ENCODE results near the gene LETMD1. TPM values are rescaled to one million over a fixed set of nuclear protein-coding genes. Genes with fewer than 3 reads are reported as not detected.
A peak's percentile ranks its signal among the peaks of the same experiment; 100 is the strongest.

The LETMD1 gene
- total and polyA plus RNA-seq, 7 experiments from 2014 or later = 32.4 to 101 (median 69.5) TPM

- CTCF ChIA-PET = interaction anchor here (1.2 to 1.4 kb wide), 3 partner anchors 16 to 21 kb away, joined by 3 to 4 read pairs (median 3); partner anchors contain the start of gene SLC11A2
- H3K9me3 ChIP-seq (ENCODE audit: control insufficient read depth in 2 of 3, low read length in 3 of 3) = no peaks in the 10 kb centered on the region
- no peak overlapping the region for H3K27ac ChIP-seq (ENCODE audit: low read depth, low read length)
- Mint-ChIP-seq H3K9me3 (no peaks in the 10 kb centered on the region), H3K4me1 (peaks cover 8 to 28% (median 24%) of the 10 kb centered on the region in 7 donors), H3K4me3 (no peak overlapping the region), H3K36me3 (peaks cover 5 to 34% (median 12%) of the 10 kb centered on the region in 5 donors), H3K27ac (peak overlapping the region in 2 of 9 donors; percentile 14 to 43), H3K27me3 (no peaks in the 10 kb centered on the region)
- no peaks in the 10 kb centered on the region for H3K27me3 ChIP-seq (ENCODE audit: control insufficient read depth in 2 of 2, insufficient read depth in 2 of 2, low read length in 2 of 2)
- POLR2A ChIA-PET = interaction anchor here (1.0 kb wide), 1 partner anchor 41 kb away, joined by 3 read pairs; no protein-coding TSS in a partner anchor
- DNase-seq = no peak
- peaks cover 0 to 32% (median 3%) of the 10 kb centered on the region in 3 experiments for H3K36me3 ChIP-seq (ENCODE audit: control insufficient read depth in 2 of 3, insufficient read depth in 3 of 3, low read length in 3 of 3)
- no peak for ATAC-seq
- H3K4me3 ChIP-seq (ENCODE audit: low read length) = no peak overlapping the region
- H3K4me1 ChIP-seq (ENCODE audit: control insufficient read depth in 2 of 2, insufficient read depth in 2 of 2, low read length in 2 of 2) = peaks cover 0 to 19% of the 10 kb centered on the region in 2 donors
- intact Hi-C loops (cut with micrococcal nuclease) = no loop called here
These were observed 42.5 kb upstream of the LETMD1 start for GRCh38 chr12:51005671-51006070.

GRCh38 chr12:51008329-51009055 lies 39.6 kb upstream of the LETMD1 start:
- DNase-seq (no peak), ATAC-seq (no peak)
- intact Hi-C loops (cut with micrococcal nuclease) = loop anchor here (1.0 to 2.0 kb wide), 3 partner anchors 16 to 20 kb away; no protein-coding TSS in a partner anchor
- H3K9me3 ChIP-seq (ENCODE audit: control insufficient read depth in 2 of 3, low read length in 3 of 3) = no peaks in the 10 kb centered on the region
- ChIA-PET CTCF (interaction anchor here (0.8 to 1.9 kb wide), 3 partner anchors 18 to 342 kb away, joined by 3 to 8 read pairs (median 3); partner anchors contain the start of gene SLC11A2), POLR2A (interaction anchor here (0.7 to 2.1 kb wide), 7 partner anchors 10 to 243 kb away, joined by 3 to 18 read pairs (median 5); partner anchors contain the start of genes LETMD1 and SLC11A2)
- H3K9me3 Mint-ChIP-seq = no peaks in the 10 kb centered on the region
- H3K27me3 Mint-ChIP-seq = no peaks in the 10 kb centered on the region
- H3K27ac Mint-ChIP-seq = peak overlapping the region; percentile 72 to 95 (median 92)
- H3K27ac ChIP-seq (ENCODE audit: low read depth, low read length) = peak overlapping the region; percentile 65
- no peak overlapping the region for H3K4me3 ChIP-seq (ENCODE audit: low read length)
- H3K27me3 ChIP-seq (ENCODE audit: control insufficient read depth in 2 of 2, insufficient read depth in 2 of 2, low read length in 2 of 2) = no peaks in the 10 kb centered on the region
- peaks cover 5 to 27% (median 10%) of the 10 kb centered on the region in 5 donors for H3K36me3 Mint-ChIP-seq
- H3K36me3 ChIP-seq (ENCODE audit: control insufficient read depth in 2 of 3, insufficient read depth in 3 of 3, low read length in 3 of 3) = peaks cover 0 to 25% (median 3%) of the 10 kb centered on the region in 3 experiments
- peak overlapping the region; percentile 48 to 93 (median 79) for H3K4me3 Mint-ChIP-seq
- peaks cover 0 to 26% of the 10 kb centered on the region in 2 donors for H3K4me1 ChIP-seq (ENCODE audit: control insufficient read depth in 2 of 2, insufficient read depth in 2 of 2, low read length in 2 of 2)
- peaks cover 22 to 54% (median 47%) of the 10 kb centered on the region in 7 donors for H3K4me1 Mint-ChIP-seq

DNA sequence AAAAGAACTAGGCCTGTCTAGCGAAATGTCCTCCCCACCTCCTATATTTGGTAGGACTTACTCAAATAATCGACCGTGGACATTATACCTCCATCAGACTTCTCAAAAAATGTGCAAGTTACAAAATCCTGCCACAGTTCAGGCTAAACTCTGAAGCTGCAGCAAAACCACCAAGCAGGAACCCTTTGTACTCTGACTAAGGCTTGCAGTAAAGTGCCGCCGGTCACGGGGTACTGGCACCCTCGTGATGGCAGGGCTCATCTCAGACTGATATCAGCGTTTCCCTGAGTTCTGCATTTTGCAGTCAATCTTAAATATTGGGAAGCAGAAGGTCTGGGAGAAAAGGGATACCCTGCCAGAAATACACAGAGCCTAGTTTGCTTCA lies 39.1 kb upstream of the LETMD1 start:
- H3K36me3 Mint-ChIP-seq = peaks cover 5 to 24% (median 9%) of the 10 kb centered on the region in 5 donors
- Histone ChIP-seq H3K4me3 (ENCODE audit: low read length) (no peak overlapping the region), H3K9me3 (ENCODE audit: control insufficient read depth in 2 of 3, low read length in 3 of 3) (no peaks in the 10 kb centered on the region), H3K27ac (ENCODE audit: low read depth, low read length) (peak overlapping the region; percentile 65), H3K27me3 (ENCODE audit: control insufficient read depth in 2 of 2, insufficient read depth in 2 of 2, low read length in 2 of 2) (no peaks in the 10 kb centered on the region), H3K36me3 (ENCODE audit: control insufficient read depth in 2 of 3, insufficient read depth in 3 of 3, low read length in 3 of 3) (peaks cover 0 to 25% (median 3%) of the 10 kb centered on the region in 3 experiments), H3K4me1 (ENCODE audit: control insufficient read depth in 2 of 2, insufficient read depth in 2 of 2, low read length in 2 of 2) (peaks cover 0 to 27% of the 10 kb centered on the region in 2 donors)
- CTCF ChIA-PET = interaction anchor here (0.6 to 1.9 kb wide), 4 partner anchors 17 to 615 kb away, joined by 3 to 8 read pairs (median 4); partner anchors contain the start of gene SLC11A2
- no peaks in the 10 kb centered on the region for H3K9me3 Mint-ChIP-seq
- POLR2A ChIA-PET = interaction anchor here (0.7 to 2.1 kb wide), 8 partner anchors 10 to 244 kb away, joined by 3 to 18 read pairs (median 6); partner anchors contain the start of genes LETMD1 and SLC11A2
- H3K4me1 Mint-ChIP-seq = peaks cover 22 to 55% (median 47%) of the 10 kb centered on the region in 7 donors
- DNase-seq (peak; percentile 34 to 77 (median 68)), ATAC-seq (peak; percentile 100)
- intact Hi-C loops (cut with micrococcal nuclease) = loop anchor here (1.0 to 2.0 kb wide), 3 partner anchors 16 to 20 kb away; no protein-coding TSS in a partner anchor
- H3K4me3 Mint-ChIP-seq = peak overlapping the region; percentile 48 to 93 (median 79)
- H3K27me3 Mint-ChIP-seq = no peaks in the 10 kb centered on the region
- H3K27ac Mint-ChIP-seq = peak overlapping the region; percentile 72 to 95 (median 92)

DNA sequence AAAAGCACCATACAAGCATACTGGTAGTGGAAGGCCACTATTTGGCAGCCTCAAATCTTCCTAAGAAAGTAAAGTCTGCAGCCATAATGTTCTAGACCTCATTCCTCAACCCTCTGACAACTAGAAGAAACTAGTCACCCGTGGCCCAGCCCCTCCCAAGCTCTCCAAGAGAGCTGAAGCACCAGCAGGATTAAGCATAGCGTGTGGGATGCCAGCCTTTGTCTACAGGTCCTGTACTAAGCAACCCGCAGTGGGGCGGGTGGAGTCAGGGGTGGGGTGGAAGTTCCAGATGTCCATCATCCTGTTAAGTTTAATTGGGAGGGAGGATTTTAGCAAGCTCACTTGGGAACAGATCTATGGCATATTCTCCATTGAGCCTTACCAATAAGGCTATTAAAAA lies 36.2 kb upstream of the LETMD1 start:
- Mint-ChIP-seq H3K36me3 (peaks cover 0 to 9% (median 2%) of the 10 kb centered on the region in 5 donors), H3K4me3 (peak overlapping the region in 1 of 10 donors; percentile 20), H3K27me3 (no peaks in the 10 kb centered on the region), H3K27ac (peak overlapping the region in 8 of 9 donors; percentile 7 to 78 (median 57)), H3K4me1 (peaks cover 22 to 58% (median 47%) of the 10 kb centered on the region in 7 donors), H3K9me3 (no peaks in the 10 kb centered on the region)
- Histone ChIP-seq H3K9me3 (ENCODE audit: control insufficient read depth in 2 of 3, low read length in 3 of 3) (no peaks in the 10 kb centered on the region), H3K4me1 (ENCODE audit: control insufficient read depth in 2 of 2, insufficient read depth in 2 of 2, low read length in 2 of 2) (peaks cover 0 to 27% of the 10 kb centered on the region in 2 donors), H3K4me3 (ENCODE audit: low read length) (no peak overlapping the region), H3K27ac (ENCODE audit: low read depth, low read length) (no peak overlapping the region), H3K36me3 (ENCODE audit: control insufficient read depth in 2 of 3, insufficient read depth in 3 of 3, low read length in 3 of 3) (peaks cover 0 to under 1% (median 0%) of the 10 kb centered on the region in 3 experiments), H3K27me3 (ENCODE audit: control insufficient read depth in 2 of 2, insufficient read depth in 2 of 2, low read length in 2 of 2) (no peaks in the 10 kb centered on the region)
- no peak for ATAC-seq
- DNase-seq = no peak
- CTCF ChIA-PET = interaction anchor here (0.8 to 1.4 kb wide), 3 partner anchors 16 to 329 kb away, joined by 3 read pairs; no protein-coding TSS in a partner anchor
- POLR2A ChIA-PET = interaction anchor here (0.7 to 1.2 kb wide), 3 partner anchors 8 to 10 kb away, joined by 3 to 4 read pairs (median 4); no protein-coding TSS in a partner anchor
- intact Hi-C loops (cut with micrococcal nuclease) = no loop called here

GRCh38 chr12:51012570-51013236 lies 35.4 kb upstream of the LETMD1 start:
- POLR2A ChIA-PET = interaction anchor here (1.2 kb wide), 2 partner anchors 9 to 13 kb away, joined by 4 to 10 read pairs; no protein-coding TSS in a partner anchor
- DNase-seq = no peak
- H3K27me3 Mint-ChIP-seq = no peaks in the 10 kb centered on the region
- Histone ChIP-seq H3K27me3 (ENCODE audit: control insufficient read depth in 2 of 2, insufficient read depth in 2 of 2, low read length in 2 of 2) (no peaks in the 10 kb centered on the region), H3K36me3 (ENCODE audit: control insufficient read depth in 2 of 3, insufficient read depth in 3 of 3, low read length in 3 of 3) (no peaks in the 10 kb centered on the region), H3K4me1 (ENCODE audit: control insufficient read depth in 2 of 2, insufficient read depth in 2 of 2, low read length in 2 of 2) (peaks cover 0 to 27% of the 10 kb centered on the region in 2 donors), H3K9me3 (ENCODE audit: control insufficient read depth in 2 of 3, low read length in 3 of 3) (no peaks in the 10 kb centered on the region), H3K4me3 (ENCODE audit: low read length) (no peak overlapping the region), H3K27ac (ENCODE audit: low read depth, low read length) (no peak overlapping the region)
- H3K4me1 Mint-ChIP-seq = peaks cover 22 to 65% (median 54%) of the 10 kb centered on the region in 7 donors
- H3K27ac Mint-ChIP-seq = peak overlapping the region in 8 of 9 donors; percentile 18 to 78 (median 66)
- no peak for ATAC-seq
- H3K36me3 Mint-ChIP-seq = peaks cover 0 to 8% (median 0%) of the 10 kb centered on the region in 5 donors
- intact Hi-C loops (cut with micrococcal nuclease) = no loop called here
- CTCF ChIA-PET = interaction anchor here (0.8 to 1.4 kb wide), 3 partner anchors 15 to 328 kb away, joined by 3 read pairs; no protein-coding TSS in a partner anchor
- no peaks in the 10 kb centered on the region for H3K9me3 Mint-ChIP-seq
- H3K4me3 Mint-ChIP-seq = peak overlapping the region in 4 of 10 donors; percentile 3 to 42 (median 20)

GRCh38 chr12:51013441-51013840 lies 34.7 kb upstream of the LETMD1 start:
- no peak overlapping the region for H3K4me3 ChIP-seq (ENCODE audit: low read length)
- no peaks in the 10 kb centered on the region for H3K9me3 ChIP-seq (ENCODE audit: control insufficient read depth in 2 of 3, low read length in 3 of 3)
- DNase-seq = no peak
- H3K4me1 Mint-ChIP-seq = peaks cover 22 to 62% (median 50%) of the 10 kb centered on the region in 7 donors
- no peak overlapping the region for H3K27ac ChIP-seq (ENCODE audit: low read depth, low read length)
- POLR2A ChIA-PET = interaction anchor here (1.2 kb wide), 2 partner anchors 8 to 12 kb away, joined by 4 to 10 read pairs; no protein-coding TSS in a partner anchor
- no peaks in the 10 kb centered on the region for H3K27me3 Mint-ChIP-seq
- peak overlapping the region in 5 of 9 donors; percentile 18 to 66 (median 52) for H3K27ac Mint-ChIP-seq
- no peak for ATAC-seq
- intact Hi-C loops (cut with micrococcal nuclease) = no loop called here
- peaks cover 0 to 25% of the 10 kb centered on the region in 2 donors for H3K4me1 ChIP-seq (ENCODE audit: control insufficient read depth in 2 of 2, insufficient read depth in 2 of 2, low read length in 2 of 2)
- no peak overlapping the region for H3K4me3 Mint-ChIP-seq
- H3K36me3 Mint-ChIP-seq = peaks cover 0 to 5% (median 0%) of the 10 kb centered on the region in 5 donors
- H3K27me3 ChIP-seq (ENCODE audit: control insufficient read depth in 2 of 2, insufficient read depth in 2 of 2, low read length in 2 of 2) = no peaks in the 10 kb centered on the region
- CTCF ChIA-PET = interaction anchor here (0.8 kb wide), 1 partner anchor 10 kb away, joined by 3 read pairs; no protein-coding TSS in a partner anchor
- no peaks in the 10 kb centered on the region for H3K9me3 Mint-ChIP-seq
- no peaks in the 10 kb centered on the region for H3K36me3 ChIP-seq (ENCODE audit: control insufficient read depth in 2 of 3, insufficient read depth in 3 of 3, low read length in 3 of 3)
